HL-60 (cell line): ENCODE measurements around the gene SEPTIN11.

Source experiments
- CTCF ChIP-seq: IDR thresholded peaks from one replicate; pipeline ENCODE4 v1.5.1; 2011; ENCODE audit warnings: low read length, control low read depth, inconsistent platforms; ENCODE audit not compliant: insufficient read depth
- GABPA ChIP-seq: IDR thresholded peaks from 2 replicates; pipeline ENCODE4 v1.6.1; 2012; ENCODE audit warnings: low read depth
- POLR2AphosphoS5 ChIP-seq: IDR thresholded peaks from 2 replicates; pipeline ENCODE4 v1.6.1; 2012; ENCODE audit warnings: low read depth
- REST ChIP-seq: IDR thresholded peaks from 2 replicates; pipeline ENCODE4 v1.6.1; 2012; ENCODE audit warnings: low read depth; ENCODE audit not compliant: insufficient replicate concordance

GRCh38 chr4:76987153-76987591 lies 37.6 kb downstream of the SEPTIN11 start:
- TF ChIP-seq CTCF (no peak), POLR2AphosphoS5 (no peak), GABPA (no peak), REST (no peak)
